Activated CD8-positive, alpha-beta T cell treated with anti-CD3 and anti-CD28 coated beads for 36 hours (primary cell): ENCODE data around the gene HLF. TPM values are rescaled to one million over a fixed set of nuclear protein-coding genes. Genes with fewer than 3 reads are reported as not detected.

ENCODE experiments used
- ATAC-seq: fragments of 200-7000 bp; cut with Tn5 transposase; one replicate; pipeline ENCODE4 v1.10.0; 2021; ENCODE audit warnings: mild to moderate bottlenecking, moderate library complexity
- CTCF ChIA-PET: fragments of 350-600 bp; sonication (Branson Sonifier 250); formaldehyde crosslinking; loops from one replicate; lab custom pipeline; 2021; ENCODE audit warnings: antibody characterized with exemption; lab: Charles Lee
- POLR2A ChIA-PET: fragments of 350-600 bp; sonication (Branson Sonifier 250); formaldehyde crosslinking; loops from one replicate; lab custom pipeline; 2021; ENCODE audit warnings: antibody characterized with exemption; lab: Charles Lee
- DNase-seq: peaks from one replicate; pipeline ENCODE4 v3.0.0-alpha.2; 2020
- H3K27ac Mint-ChIP-seq: one replicate; pipeline ENCODE4 v1.8.0; 2021; ENCODE audit warnings: mild to moderate bottlenecking, mixed read lengths
- H3K27me3 Mint-ChIP-seq: one replicate; pipeline ENCODE4 v1.8.0; 2021; ENCODE audit warnings: mixed read lengths
- H3K36me3 Mint-ChIP-seq: one replicate; pipeline ENCODE4 v1.8.0; 2021; ENCODE audit warnings: low read depth, mixed read lengths
- H3K4me1 Mint-ChIP-seq: one replicate; pipeline ENCODE4 v1.8.0; 2021; ENCODE audit warnings: low read depth, mixed read lengths
- H3K4me3 Mint-ChIP-seq: one replicate; pipeline ENCODE4 v1.8.0; 2021; ENCODE audit warnings: mild to moderate bottlenecking, moderate library complexity, mixed read lengths
- H3K9me3 Mint-ChIP-seq: one replicate; pipeline ENCODE4 v1.8.0; 2021; ENCODE audit warnings: mixed read lengths
- intact Hi-C: fragments of 100-400 bp; cut with micrococcal nuclease; formaldehyde crosslinking; loops from one replicate; pipeline ENCODE4 v1.10.0; 2022
- total RNA-seq, 2 experiments: library from RNA; stranded (reverse); gene quantifications; one replicate each; pipeline ENCODE4 v1.2.3, GENCODE V29; 2021
- TF ChIP-seq, protein P1 (sequence below): fragments of 200-600 bp; IDR thresholded peaks from one replicate; pipeline ENCODE4 v1.8.0; 2022; ENCODE audit warnings: antibody characterized with exemption, mild to moderate bottlenecking

Gene HLF
- total RNA-seq, 2 experiments from 2014 or later = 0.25 to 0.72 TPM

DNA sequence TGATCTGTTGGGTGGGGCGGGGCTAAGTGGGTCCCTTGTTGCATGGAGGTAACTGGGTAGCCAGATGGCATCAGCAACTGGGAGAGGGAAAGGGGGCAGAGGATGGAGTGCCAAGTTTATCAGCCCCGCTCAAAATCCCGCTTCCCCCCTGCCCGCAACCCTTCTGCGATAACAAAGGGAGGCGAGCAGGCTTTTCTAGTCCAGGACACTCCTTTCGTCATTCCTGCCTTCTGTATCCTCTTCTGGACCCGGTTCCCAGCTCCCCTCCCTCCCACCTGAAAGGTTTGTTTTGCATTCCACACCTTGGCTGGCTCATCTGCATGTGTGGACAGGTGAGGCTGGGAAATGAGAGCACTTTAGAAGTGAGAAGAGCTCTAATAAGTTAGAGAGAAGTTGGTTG, 53.3 kb downstream of the HLF start:
- H3K4me3 Mint-ChIP-seq = no peak overlapping the region
- peaks cover 3% of the 10 kb centered on the region for H3K4me1 Mint-ChIP-seq
- intact Hi-C loops = no loop called here
- H3K27ac Mint-ChIP-seq = no peak overlapping the region
- DNase-seq (no peak), ATAC-seq (no peak)
- H3K27me3 Mint-ChIP-seq = peaks cover 4% of the 10 kb centered on the region
- POLR2A ChIA-PET = no interaction called here
- TF ChIP-seq, protein P1, sequence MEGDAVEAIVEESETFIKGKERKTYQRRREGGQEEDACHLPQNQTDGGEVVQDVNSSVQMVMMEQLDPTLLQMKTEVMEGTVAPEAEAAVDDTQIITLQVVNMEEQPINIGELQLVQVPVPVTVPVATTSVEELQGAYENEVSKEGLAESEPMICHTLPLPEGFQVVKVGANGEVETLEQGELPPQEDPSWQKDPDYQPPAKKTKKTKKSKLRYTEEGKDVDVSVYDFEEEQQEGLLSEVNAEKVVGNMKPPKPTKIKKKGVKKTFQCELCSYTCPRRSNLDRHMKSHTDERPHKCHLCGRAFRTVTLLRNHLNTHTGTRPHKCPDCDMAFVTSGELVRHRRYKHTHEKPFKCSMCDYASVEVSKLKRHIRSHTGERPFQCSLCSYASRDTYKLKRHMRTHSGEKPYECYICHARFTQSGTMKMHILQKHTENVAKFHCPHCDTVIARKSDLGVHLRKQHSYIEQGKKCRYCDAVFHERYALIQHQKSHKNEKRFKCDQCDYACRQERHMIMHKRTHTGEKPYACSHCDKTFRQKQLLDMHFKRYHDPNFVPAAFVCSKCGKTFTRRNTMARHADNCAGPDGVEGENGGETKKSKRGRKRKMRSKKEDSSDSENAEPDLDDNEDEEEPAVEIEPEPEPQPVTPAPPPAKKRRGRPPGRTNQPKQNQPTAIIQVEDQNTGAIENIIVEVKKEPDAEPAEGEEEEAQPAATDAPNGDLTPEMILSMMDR = no peak
- CTCF ChIA-PET = no interaction called here
- no peaks in the 10 kb centered on the region for H3K36me3 Mint-ChIP-seq
- no peaks in the 10 kb centered on the region for H3K9me3 Mint-ChIP-seq

DNA sequence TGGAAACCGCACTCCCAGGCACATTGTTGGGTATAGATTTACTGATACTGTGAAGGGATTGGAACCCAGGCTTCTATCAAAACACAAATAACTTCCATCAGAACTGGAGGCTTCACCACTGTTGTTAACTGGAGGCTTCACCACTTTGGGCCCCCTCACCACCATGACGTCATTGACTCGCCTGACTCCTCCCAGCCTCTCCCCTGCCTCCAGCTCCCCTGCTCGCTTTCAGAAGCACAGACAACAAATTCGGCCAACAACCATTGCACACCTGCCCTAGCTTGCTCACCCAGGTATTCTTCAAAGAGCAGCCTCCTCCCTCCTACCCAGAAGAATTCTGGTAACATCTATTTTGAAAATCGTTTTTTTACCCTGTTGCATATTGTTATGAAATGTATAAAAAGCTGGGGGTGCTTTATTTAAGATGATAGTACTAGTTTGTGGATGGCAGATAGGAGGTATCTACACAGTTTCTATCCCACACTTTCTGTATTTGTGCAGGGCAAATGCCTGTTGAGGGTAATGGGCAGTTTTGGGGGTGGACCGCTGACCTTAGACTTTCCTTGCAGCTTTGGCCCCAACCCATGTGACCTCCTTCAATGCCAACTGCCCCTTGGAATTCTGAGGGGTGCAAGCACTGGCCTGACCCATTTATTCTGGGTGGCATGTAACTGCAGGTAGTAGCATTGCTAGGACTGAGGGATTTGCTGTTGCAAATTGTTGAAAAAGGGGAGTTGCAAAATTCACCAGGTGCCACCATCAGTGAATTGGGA, 54.1 kb downstream of the HLF start:
- POLR2A ChIA-PET = no interaction called here
- no peaks in the 10 kb centered on the region for H3K9me3 Mint-ChIP-seq
- H3K27ac Mint-ChIP-seq = no peak overlapping the region
- CTCF ChIA-PET = no interaction called here
- TF ChIP-seq, protein P1 = no peak
- H3K36me3 Mint-ChIP-seq = no peaks in the 10 kb centered on the region
- no peak overlapping the region for H3K4me3 Mint-ChIP-seq
- ATAC-seq (no peak), DNase-seq (no peak)
- H3K4me1 Mint-ChIP-seq = peaks cover 3% of the 10 kb centered on the region
- H3K27me3 Mint-ChIP-seq = no peaks in the 10 kb centered on the region
- intact Hi-C loops = no loop called here

DNA sequence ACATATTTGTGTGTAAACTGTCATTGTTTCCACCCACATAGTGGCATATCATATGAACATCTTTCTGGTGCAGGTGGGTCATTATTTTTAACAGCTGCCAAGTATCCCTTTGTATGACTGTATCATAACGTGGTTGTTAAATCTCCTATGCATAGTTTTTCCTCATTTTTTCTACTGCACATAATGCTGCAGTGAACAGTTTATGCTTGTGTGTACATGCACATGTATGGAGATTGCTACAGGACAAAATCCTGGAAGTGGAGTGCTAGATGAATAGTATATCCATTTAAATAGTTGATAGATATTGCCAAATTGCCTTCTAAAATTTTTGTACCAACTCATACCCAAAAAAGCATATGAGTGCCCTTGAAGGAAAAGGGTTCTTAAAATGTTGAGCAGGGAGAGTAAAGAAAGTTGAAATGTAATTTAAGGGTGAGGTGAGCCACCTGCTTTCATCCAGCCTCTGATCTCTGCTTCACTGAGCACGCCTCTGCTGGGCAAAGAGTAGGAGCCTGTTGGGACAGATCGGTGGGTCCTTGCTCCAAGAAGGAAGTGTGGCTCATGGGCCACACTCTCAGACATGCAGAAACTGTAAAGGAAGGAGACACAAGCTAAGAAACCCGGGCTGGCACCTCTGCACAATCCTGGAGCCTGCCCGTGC, 55.3 kb downstream of the HLF start:
- Mint-ChIP-seq H3K4me3 (no peak overlapping the region), H3K9me3 (no peaks in the 10 kb centered on the region), H3K27ac (no peak overlapping the region), H3K36me3 (no peaks in the 10 kb centered on the region), H3K4me1 (peaks cover 1% of the 10 kb centered on the region), H3K27me3 (no peaks in the 10 kb centered on the region)
- intact Hi-C loops = no loop called here
- ATAC-seq (no peak), DNase-seq (no peak)
- ChIA-PET CTCF (no interaction called here), POLR2A (no interaction called here)
- TF ChIP-seq, protein P1 = no peak

DNA sequence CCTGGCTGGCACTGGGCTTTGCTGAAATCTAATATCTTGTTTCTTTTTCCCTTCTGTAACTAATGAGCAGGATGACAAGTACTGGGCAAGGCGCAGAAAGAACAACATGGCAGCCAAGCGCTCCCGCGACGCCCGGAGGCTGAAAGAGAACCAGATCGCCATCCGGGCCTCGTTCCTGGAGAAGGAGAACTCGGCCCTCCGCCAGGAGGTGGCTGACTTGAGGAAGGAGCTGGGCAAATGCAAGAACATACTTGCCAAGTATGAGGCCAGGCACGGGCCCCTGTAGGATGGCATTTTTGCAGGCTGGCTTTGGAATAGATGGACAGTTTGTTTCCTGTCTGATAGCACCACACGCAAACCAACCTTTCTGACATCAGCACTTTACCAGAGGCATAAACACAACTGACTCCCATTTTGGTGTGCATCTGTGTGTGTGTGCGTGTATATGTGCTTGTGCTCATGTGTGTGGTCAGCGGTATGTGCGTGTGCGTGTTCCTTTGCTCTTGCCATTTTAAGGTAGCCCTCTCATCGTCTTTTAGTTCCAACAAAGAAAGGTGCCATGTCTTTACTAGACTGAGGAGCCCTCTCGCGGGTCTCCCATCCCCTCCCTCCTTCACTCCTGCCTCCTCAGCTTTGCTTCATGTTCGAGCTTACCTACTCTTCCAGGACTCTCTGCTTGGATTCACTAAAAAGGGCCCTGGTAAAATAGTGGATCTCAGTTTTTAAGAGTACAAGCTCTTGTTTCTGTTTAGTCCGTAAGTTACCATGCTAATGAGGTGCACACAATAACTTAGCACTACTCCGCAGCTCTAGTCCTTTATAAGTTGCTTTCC, 56.0 kb downstream of the HLF start:
- H3K27ac Mint-ChIP-seq = no peak overlapping the region
- no peaks in the 10 kb centered on the region for H3K27me3 Mint-ChIP-seq
- no peaks in the 10 kb centered on the region for H3K4me1 Mint-ChIP-seq
- TF ChIP-seq, protein P1 = no peak
- ChIA-PET POLR2A (no interaction called here), CTCF (interaction anchor here (0.6 kb wide), 1 partner anchor 26 kb away, joined by 3 read pairs; no protein-coding TSS in a partner anchor)
- intact Hi-C loops = no loop called here
- ATAC-seq (no peak), DNase-seq (no peak)
- no peaks in the 10 kb centered on the region for H3K36me3 Mint-ChIP-seq
- no peaks in the 10 kb centered on the region for H3K9me3 Mint-ChIP-seq
- H3K4me3 Mint-ChIP-seq = no peak overlapping the region
